GM06990 (cell line): ENCODE measurements around the gene DCLRE1C.

Source experiments
- DNase-seq: peaks from one replicate; pipeline ENCODE4 v3.0.0-alpha.2; 2011; ENCODE audit not compliant: insufficient read length; ENCODE audit errors: extremely low read depth
- H3K27me3 ChIP-seq: replicated peaks from 2 replicates; pipeline ENCODE4 v1.6.0; 2011; ENCODE audit warnings: low read length; ENCODE audit not compliant: control insufficient read depth, insufficient read depth
- H3K36me3 ChIP-seq: 2 replicates; pipeline ENCODE4 v1.5.1; 2011; ENCODE audit warnings: low read length; ENCODE audit not compliant: control insufficient read depth, insufficient read depth
- H3K4me3 ChIP-seq: replicated peaks from 2 replicates; pipeline ENCODE4 v1.5.1; 2011; ENCODE audit warnings: low read depth, mild to moderate bottlenecking, control low read depth, low read length
- TF ChIP-seq, protein P1 (sequence below): IDR thresholded peaks from 2 replicates; pipeline ENCODE4 v1.5.1; 2011; ENCODE audit warnings: low read length, control low read depth, mild to moderate bottlenecking, inconsistent platforms; ENCODE audit not compliant: insufficient read depth, poor library complexity, severe bottlenecking

DCLRE1C gene

GRCh38 chr10:14884082-14884481 is 69.8 kb downstream of the DCLRE1C start:
- H3K27me3 ChIP-seq, result no peaks in the 10 kb centered on the region
- no peaks in the 10 kb centered on the region; the same call in none of the 2 replicates for H3K36me3 ChIP-seq
- TF ChIP-seq, protein P1, sequence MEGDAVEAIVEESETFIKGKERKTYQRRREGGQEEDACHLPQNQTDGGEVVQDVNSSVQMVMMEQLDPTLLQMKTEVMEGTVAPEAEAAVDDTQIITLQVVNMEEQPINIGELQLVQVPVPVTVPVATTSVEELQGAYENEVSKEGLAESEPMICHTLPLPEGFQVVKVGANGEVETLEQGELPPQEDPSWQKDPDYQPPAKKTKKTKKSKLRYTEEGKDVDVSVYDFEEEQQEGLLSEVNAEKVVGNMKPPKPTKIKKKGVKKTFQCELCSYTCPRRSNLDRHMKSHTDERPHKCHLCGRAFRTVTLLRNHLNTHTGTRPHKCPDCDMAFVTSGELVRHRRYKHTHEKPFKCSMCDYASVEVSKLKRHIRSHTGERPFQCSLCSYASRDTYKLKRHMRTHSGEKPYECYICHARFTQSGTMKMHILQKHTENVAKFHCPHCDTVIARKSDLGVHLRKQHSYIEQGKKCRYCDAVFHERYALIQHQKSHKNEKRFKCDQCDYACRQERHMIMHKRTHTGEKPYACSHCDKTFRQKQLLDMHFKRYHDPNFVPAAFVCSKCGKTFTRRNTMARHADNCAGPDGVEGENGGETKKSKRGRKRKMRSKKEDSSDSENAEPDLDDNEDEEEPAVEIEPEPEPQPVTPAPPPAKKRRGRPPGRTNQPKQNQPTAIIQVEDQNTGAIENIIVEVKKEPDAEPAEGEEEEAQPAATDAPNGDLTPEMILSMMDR, result no peak
- DNase-seq, result no peak
- no peak overlapping the region for H3K4me3 ChIP-seq

DNA sequence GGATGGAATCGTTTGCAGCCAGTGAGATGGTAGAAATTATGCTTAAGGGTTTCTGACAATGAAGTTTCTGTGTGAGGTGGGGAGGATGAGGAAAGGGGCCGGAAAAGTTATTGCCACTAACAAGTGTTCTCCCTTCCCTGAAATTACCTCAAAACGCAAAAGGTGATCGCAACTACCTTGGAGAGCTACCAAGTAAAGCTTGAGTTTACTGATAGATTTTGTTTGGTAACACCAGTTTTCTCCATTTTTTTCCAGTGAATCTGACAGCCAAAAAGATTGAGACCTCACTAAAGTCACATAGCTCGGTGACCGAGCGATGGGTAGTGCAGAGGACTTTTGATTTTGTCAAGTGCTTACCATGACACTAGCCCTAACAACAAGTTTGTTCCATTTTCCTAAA is 73.7 kb downstream of the DCLRE1C start:
- peak overlapping the region; percentile 90 for H3K4me3 ChIP-seq
- H3K36me3 ChIP-seq, result no peaks in the 10 kb centered on the region; the same call in 1 of the 2 replicates
- no peak for DNase-seq
- TF ChIP-seq, protein P1, result no peak
- H3K27me3 ChIP-seq, result no peaks in the 10 kb centered on the region

DNA sequence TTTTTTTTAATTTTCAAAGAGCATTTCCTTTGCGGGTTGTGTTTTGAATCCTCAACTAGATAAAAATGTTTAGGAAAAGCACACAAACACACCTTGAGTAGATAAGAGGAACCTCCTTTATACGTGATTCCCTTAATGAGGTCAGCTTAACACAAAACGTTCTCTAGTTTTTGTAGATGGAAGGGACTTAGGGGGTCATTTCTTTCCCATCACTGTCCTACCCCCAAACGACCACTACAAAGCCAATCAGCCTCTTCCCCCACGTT is 74.0 kb downstream of the DCLRE1C start:
- Histone ChIP-seq H3K4me3 (peak overlapping the region; percentile 90), H3K27me3 (no peaks in the 10 kb centered on the region), H3K36me3 (no peaks in the 10 kb centered on the region; the same call in 1 of the 2 replicates)
- TF ChIP-seq, protein P1, result no peak
- no peak for DNase-seq

- H3K4me3 ChIP-seq, result peak overlapping the region; percentile 90
- DNase-seq, result no peak
- TF ChIP-seq, protein P1, result no peak
- no peaks in the 10 kb centered on the region; the same call in 1 of the 2 replicates for H3K36me3 ChIP-seq
- no peaks in the 10 kb centered on the region for H3K27me3 ChIP-seq
Observed at GRCh38 chr10:14879124-14879927, 74.6 kb downstream of the DCLRE1C start.

DNA sequence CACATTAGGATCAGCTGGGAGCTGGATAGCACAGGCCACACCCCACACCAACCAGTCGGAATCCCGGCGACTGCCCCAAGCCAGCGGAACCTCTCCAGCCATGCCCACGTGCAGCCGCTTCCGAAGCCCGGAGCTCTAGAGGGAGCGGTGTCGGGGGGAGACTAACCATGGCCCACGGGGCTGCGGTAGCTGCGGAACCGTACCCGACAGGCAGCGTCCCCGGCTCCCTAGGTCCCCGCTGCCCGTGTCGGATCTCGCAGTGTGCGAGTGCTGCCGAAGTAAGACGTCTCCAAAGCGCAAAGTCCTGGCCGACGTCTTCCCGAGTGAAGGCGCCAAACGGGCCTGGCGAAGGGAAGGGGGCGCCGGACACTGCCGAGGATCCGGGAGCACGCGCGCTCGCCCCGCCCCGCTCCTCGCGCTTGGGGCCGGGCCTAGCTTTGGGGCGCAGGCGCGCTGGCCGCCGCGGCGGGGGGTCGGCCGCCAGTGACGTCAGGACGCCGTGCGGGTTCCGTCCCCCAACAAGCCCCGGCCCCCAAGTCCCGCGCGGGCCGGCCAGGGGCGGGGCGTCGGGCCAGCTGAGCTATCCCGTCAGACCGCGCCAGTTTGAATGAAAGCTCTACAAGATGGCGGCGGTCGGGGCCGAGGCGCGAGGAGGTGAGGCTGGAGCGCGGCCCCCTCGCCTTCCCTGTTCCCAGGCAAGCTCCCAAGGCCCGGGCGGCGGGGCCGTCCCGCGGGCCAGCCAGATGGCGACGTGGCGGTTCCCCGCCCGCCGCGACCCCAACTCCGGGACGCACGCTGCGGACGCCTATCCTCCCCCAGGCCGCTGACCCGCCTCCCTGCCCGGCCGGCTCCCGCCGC is 75.4 kb downstream of the DCLRE1C start, which contains the start of gene SUV39H2:
TSS of gene SUV39H2 (plus strand) at position 601 of the 858 bp plus-strand sequence. CDS start at position 624, 23 bp downstream.
- TF ChIP-seq, protein P1, result no peak
- Histone ChIP-seq H3K27me3 (no peaks in the 10 kb centered on the region), H3K36me3 (no peaks in the 10 kb centered on the region; the same call in 1 of the 2 replicates), H3K4me3 (peak within 1 kb of the TSS; percentile 100)
- DNase-seq, result peak; percentile 98
